Stimulated activated CD8-positive, alpha-beta memory T cell treated with anti-CD3 and anti-CD28 coated beads, Interleukin-4, amount 100 ng/mL, for 48 hours (primary cell): ENCODE data around the gene STS.

Experiments
- DNase-seq: peaks from one replicate; pipeline ENCODE4 v3.0.0-alpha.2; 2020

The STS gene

DNA sequence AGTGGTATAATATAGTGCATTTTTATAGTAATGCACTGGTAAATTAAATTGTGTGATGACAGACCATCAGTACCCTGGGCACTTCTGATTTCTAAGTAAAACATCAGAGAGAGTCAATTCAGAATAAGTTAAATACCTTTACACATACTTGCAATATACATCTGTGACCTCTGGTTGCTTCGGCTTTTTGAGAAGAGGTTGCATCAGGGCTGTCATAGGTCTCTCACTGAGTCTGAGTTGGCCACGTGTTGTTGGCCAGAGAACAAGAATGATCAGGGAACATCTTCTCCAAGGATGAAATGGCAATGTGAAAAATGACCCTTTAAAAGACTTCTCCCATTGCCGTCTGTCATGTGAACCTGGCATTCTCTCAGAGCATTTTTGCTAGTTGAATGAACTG, 37.3 kb downstream of the STS start:
- no peak for DNase-seq

GRCh38 chrX:7188672-7189071, 41.2 kb downstream of the STS start:
- no peak for DNase-seq

DNA sequence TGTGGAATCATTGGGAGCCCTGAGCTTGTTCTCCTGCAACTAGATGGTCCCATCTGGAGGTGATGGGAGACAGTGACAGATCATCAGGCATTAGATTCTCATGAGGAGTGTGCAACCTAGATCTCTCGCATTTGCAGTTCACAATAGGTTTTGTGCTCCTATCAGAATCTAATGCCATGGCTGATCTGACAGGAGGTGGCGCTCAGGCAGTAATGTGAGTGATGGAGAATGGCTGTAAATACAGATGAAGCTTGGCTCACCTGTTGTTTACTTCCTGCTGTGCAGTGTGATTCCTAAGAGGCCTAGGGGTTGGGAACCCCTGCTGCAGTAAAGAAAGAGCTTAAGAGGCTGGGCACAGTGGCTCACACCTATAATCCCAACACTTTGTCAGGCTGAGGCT, 42.6 kb downstream of the STS start:
- DNase-seq = no peak

GRCh38 chrX:7191681-7192110, 44.2 kb downstream of the STS start:
- DNase-seq = no peak

GRCh38 chrX:7192871-7193270, 45.4 kb downstream of the STS start:
- DNase-seq = no peak

GRCh38 chrX:7194606-7195005, 47.1 kb downstream of the STS start:
- DNase-seq = no peak
